GM21515 (cell line): Measurements from ENCODE around the gene IGF1R.

Experiments
- ATAC-seq: cut with Tn5 transposase; IDR thresholded peaks from one replicate; pipeline ENCODE4 v1.9.1; 2021; ENCODE audit not compliant: unreplicated experiment

Gene IGF1R

DNA sequence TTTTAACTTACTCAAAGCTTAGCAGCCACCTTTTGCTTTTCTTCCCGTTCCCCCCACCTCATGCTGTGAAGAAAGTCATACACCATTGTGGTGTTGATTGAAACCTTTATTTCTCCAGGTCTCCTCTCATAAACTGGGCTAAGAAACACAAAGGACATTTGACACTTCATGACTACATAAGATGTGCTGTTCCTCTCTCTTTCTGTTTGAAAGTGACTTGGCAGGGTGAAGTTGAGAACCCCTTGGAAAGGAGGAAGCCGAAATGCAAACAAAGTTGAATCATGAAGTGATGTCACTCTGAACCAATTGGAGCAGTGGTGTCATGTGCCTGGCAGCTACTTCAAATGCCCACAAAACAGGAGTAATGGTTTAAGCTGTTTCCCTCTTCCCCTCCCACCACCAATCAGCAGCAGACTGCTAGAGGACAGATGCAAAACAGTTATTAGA lies 174.7 kb downstream of the IGF1R start:
- ATAC-seq = no peak

- ATAC-seq = no peak
These were observed 175.3 kb downstream of the IGF1R start for GRCh38 chr15:98823616-98824015.

GRCh38 chr15:98824595-98824994 lies 176.3 kb downstream of the IGF1R start:
- no peak for ATAC-seq

DNA sequence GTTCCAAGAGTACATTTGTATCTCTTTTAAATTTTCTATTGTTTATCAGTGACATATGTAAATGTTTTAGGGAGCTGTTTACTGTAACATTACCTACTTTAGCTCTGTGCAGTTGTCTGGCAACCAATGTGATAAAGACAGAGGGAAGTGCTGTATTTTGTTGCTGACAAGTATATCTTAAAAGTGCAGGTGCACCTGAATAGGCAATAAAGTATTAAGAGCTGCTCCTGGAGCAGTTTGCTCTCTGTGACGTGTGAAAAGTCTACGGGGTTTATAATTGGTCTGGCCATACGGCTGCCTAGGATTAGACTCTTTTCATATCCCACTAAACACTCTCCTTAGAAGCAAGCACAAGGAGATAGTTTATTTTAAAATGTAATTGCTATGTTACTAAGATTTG lies 178.3 kb downstream of the IGF1R start:
- ATAC-seq = no peak

DNA sequence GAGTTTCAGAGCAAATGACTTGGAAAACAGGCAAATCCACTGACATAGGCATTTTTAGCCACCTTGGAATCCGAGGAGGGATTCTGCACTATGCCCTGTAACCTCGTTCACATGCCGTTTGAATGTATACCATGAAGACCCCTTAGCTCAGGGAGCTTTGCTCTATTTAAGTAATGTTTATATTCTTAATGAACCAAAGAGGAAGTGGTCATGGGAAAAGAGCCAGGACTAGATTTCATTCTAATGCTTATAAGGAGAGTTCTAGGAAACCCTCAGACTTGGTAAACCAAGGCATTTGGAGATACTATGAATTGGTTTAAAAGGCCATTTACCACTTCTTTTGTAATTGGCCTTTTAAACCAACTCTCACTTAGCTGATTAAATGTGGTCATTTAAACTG lies 178.9 kb downstream of the IGF1R start:
- ATAC-seq = no peak

- no peak for ATAC-seq
These were observed 181.8 kb downstream of the IGF1R start for GRCh38 chr15:98830034-98830634.

DNA sequence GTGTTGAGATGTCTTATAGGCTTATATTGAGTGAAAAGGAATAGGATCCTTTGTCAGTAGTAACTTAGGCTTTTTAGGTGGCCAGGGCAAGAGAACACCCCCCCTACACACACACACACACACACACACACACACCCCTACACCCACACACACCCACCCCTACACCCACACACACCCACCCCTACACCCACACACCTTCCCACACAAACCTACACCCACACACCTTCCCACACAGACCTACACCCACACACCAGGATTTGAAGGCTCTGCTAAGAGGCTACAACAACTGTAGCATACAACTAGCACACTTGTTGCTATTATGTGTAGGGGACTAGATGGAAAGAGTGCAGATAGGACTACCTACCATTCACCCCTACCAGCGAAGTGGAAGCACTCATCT lies 186.6 kb downstream of the IGF1R start:
- no peak for ATAC-seq

GRCh38 chr15:98835876-98836275 lies 187.5 kb downstream of the IGF1R start:
- no peak for ATAC-seq

DNA sequence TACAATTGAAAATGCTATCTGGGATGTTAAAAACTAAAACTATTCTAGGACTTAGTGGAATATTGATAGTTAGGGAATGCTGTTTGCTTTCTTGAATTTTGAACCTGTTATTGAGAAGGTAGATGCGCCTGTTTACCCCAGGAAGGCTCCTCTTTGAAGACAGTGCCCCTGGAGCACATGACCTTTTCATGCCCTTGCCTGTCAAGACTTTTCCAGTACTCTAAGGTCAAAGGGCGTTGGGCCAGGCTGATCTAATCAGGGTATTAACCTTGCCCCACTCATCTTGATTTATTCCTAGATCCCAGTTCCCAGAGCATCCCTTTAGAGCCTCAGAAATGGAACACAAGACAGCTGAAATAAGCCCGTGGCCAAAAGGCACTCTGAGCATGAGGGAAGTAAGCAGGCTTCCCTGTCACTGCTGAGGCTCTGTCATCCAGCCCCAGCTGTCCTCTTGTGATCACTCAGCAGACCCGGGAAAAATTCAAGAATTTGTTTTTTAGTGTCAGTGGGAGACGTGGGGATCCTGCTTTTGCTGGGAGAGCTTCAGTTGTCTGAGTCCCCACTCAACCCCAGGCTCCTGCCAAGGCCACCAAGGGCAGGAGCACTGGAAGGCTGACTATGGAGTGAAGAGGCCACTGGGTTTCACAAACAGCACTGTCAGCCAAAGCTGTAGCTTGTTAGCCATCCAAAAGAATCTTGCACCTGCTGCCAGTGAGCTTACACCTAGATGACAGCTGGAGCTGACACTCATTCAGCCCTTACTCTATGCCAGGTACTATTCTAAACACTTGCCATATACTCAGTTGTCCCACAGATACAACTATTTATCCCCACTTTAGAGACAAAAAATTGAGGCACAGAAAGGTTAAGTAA lies 190.3 kb downstream of the IGF1R start:
- ATAC-seq = no peak

GRCh38 chr15:98840053-98840452 lies 191.7 kb downstream of the IGF1R start:
- ATAC-seq = no peak

DNA sequence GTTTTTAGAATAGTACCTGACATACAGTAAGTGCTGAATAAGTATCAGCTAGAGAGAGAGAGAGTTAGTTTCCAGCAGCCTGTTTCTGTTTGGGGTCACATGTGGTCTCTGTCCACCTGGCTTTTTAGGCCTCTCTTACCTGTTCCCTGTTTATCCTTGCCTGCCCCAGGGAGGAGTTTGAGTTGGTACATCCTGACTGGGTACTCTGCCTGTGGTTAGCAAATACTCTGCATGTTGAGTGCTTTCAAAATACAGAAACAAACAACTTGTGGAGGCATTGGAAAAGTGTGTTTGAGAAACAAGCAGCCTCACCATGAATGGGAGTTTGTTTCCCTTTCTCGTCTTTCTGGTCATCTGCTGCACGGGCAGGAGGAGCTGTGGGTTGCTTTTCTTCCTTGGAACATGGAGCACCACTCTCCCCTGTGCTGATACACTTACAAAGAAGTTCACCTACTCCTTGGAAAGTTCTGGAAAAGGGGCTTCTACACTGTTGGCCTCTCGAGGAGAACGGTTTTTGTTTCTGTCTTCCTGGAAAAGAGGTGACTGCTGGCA lies 193.2 kb downstream of the IGF1R start:
- ATAC-seq = no peak

GRCh38 chr15:98842192-98842972 lies 194.0 kb downstream of the IGF1R start:
- ATAC-seq = no peak

- ATAC-seq = no peak
These were observed 194.6 kb downstream of the IGF1R start for GRCh38 chr15:98842973-98843285.

DNA sequence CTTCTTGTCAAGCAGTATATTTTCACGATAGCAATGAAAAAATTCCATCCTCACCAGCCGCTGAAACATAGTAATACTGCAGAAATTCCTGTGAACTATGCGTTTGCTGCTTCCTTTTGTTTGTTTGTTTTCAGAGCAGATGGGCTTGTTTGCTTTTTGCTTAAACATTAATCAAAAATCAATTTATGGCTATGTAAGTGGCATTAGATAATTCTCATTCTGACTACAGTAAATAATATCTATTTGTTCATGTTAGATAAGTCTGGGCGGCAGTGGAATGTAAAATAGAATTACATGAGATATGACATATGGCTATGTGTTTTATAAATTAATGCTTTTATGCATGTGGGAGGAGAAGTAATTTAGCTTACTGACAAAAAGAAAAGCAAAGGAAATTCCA lies 195.5 kb downstream of the IGF1R start:
- ATAC-seq = no peak

- no peak for ATAC-seq
These were observed 195.9 kb downstream of the IGF1R start for GRCh38 chr15:98844261-98844660.

GRCh38 chr15:98845138-98845884 lies 197.0 kb downstream of the IGF1R start:
- ATAC-seq = no peak

DNA sequence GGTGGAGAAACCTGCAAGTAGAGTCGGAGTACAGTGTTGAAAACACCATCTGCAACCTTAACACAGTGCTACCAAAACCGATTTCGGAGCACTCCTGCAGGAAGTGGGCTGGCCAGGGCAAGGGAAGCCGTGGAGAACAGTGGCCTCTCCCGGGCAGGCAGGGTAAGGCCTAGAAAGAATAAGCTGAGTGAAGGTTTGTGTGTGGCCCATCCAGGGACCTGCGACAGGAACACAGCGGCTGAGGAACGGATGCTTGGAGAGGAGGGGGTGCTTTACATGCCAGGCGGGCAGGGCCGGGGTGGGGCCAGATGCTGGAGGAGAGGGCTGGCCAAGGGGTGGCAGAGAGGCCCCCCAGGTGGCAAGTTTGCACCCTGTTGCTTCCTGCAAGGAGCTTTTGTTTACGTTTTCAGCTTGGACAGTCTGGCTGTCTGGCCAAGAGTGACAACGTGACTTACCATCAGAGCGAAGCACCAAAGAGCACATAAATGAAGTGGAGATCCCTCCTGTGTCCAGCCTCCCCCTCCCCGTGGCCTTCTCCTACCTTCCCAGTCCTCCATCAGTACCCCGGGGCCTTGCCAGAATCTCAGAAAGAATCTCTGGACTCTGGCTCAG lies 202.7 kb downstream of the IGF1R start:
- ATAC-seq = peak; percentile 50

DNA sequence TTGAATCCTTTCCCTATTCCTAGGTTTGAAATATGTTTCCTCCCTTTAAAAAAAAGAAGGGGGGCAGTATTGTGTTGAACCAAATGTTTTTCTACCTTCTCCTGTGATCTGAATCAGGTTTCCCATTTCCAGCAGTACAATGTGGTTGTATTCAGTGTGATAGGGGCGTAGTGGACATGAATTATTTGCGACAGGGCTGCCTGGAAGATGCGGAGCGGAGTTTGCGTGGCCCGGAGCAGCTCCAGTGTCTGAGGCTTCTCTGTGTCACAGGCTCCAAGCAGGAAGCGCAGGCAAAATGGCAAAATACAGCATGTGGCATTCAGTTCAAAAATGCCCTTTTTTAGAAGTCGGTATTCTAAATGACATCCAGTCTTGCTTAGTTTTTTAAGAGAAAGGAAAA lies 204.8 kb downstream of the IGF1R start:
- peak; percentile 34 for ATAC-seq

DNA sequence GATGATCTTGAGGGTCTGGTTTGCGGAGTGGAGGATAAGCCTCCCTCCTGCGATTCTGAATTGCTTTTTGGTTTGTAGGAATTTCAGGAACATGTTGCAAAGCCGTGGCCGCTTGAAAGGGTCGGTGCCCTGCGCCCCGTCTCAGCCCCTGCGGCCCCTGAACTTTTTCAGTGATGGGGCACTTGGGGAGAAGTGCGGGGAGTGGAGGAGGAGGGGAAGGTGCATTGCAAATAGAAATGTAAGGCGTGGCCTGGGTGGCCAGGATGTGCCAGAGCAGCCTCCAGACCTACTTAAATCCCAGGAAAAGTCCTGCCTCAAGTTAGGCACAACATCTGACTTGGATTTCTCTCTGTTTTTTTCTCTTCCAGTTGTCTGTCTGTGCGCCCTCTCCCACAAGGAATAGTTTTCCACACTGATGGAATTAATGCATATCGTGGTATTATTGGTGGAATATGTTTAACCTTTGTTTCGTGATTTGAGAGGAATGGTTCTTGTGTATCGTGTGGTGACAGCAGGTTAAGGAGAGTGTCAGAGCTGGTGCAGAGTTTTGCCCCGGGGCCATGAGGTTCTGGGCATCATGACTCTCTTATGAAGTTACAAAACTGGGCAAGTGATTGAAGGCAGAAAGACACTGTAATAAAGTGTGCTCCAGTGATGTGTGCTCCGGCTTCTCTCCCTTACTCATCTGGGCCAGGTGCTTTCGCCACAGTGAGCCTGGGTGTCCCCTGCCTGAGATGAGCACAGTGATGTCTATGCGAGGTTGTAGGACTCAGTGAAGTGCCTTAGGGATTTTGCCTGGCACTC lies 205.5 kb downstream of the IGF1R start:
- ATAC-seq = no peak

- ATAC-seq = no peak
These were observed 206.2 kb downstream of the IGF1R start for GRCh38 chr15:98854496-98854895.
